ENCODE results near the gene SLFN12.

The SLFN12 gene

GRCh38 chr17:35376245-35376644, 56.1 kb downstream of the SLFN12 start:
- Mint-ChIP-seq H3K27ac (no peak overlapping the region), H3K4me1 (peaks cover 31% of the 10 kb centered on the region), H3K4me3 (peak overlapping the region in 1 of 2 donors; percentile 0), H3K9me3 (peaks cover 2 to 6% of the 10 kb centered on the region in 2 donors), H3K27me3 (no peaks in the 10 kb centered on the region)
- ATAC-seq (no peak), DNase-seq (no peak)

GRCh38 chr17:35374766-35375344, 57.4 kb downstream of the SLFN12 start:
- Mint-ChIP-seq H3K27me3 (no peaks in the 10 kb centered on the region), H3K27ac (peak overlapping the region in 1 of 2 donors; percentile 66), H3K4me1 (peaks cover 45% of the 10 kb centered on the region), H3K4me3 (peak overlapping the region; percentile 92 to 97), H3K9me3 (peaks cover 16 to 20% of the 10 kb centered on the region in 2 donors)
- ATAC-seq (no peak), DNase-seq (no peak)

GRCh38 chr17:35373984-35374765, 58.1 kb downstream of the SLFN12 start:
- H3K4me1 Mint-ChIP-seq: peaks cover 52% of the 10 kb centered on the region

GRCh38 chr17:35373534-35373983, 58.7 kb downstream of the SLFN12 start, which contains the start of gene SLFN11:
Gene SLFN11 (minus strand): TSS chr17:35373621. CDS start chr17:35363807, 9,814 bp downstream.
- peak; percentile 84 to 89 for DNase-seq
- ATAC-seq: peak; percentile 80
- peaks cover 58% of the 10 kb centered on the region for H3K4me1 Mint-ChIP-seq
- peaks cover 23% of the 10 kb centered on the region in 2 donors for H3K9me3 Mint-ChIP-seq
- no peaks in the 10 kb centered on the region for H3K27me3 Mint-ChIP-seq
- peak within 1 kb of the TSS; percentile 92 to 97 for H3K4me3 Mint-ChIP-seq
- peak within 1 kb of the TSS; percentile 95 to 98 for H3K27ac Mint-ChIP-seq

More at GRCh38 chr17:35373984-35374765, 58.1 kb downstream of the SLFN12 start:
- DNase-seq: peak; percentile 62 to 71
- no peaks in the 10 kb centered on the region for H3K27me3 Mint-ChIP-seq
- peak; percentile 81 for ATAC-seq
- H3K4me3 Mint-ChIP-seq: peak overlapping the region; percentile 92 to 97
- H3K9me3 Mint-ChIP-seq: peaks cover 23% of the 10 kb centered on the region in 2 donors
- H3K27ac Mint-ChIP-seq: peak overlapping the region; percentile 95 to 98

GRCh38 chr17:35372846-35373533, 59.3 kb downstream of the SLFN12 start:
- Mint-ChIP-seq H3K9me3 (peaks cover 23% of the 10 kb centered on the region in 2 donors), H3K27ac (peak overlapping the region; percentile 95 to 98), H3K4me1 (peaks cover 64% of the 10 kb centered on the region), H3K4me3 (peak overlapping the region; percentile 92 to 97), H3K27me3 (no peaks in the 10 kb centered on the region)
- DNase-seq: peak; percentile 17 to 26
- ATAC-seq: peak; percentile 60

- H3K4me3 Mint-ChIP-seq: peak overlapping the region; percentile 49 to 92
- H3K4me1 Mint-ChIP-seq: peaks cover 63% of the 10 kb centered on the region
- H3K27ac Mint-ChIP-seq: no peak overlapping the region
- no peak for ATAC-seq
- peaks cover 23% of the 10 kb centered on the region in 2 donors for H3K9me3 Mint-ChIP-seq
- H3K27me3 Mint-ChIP-seq: no peaks in the 10 kb centered on the region
- no peak for DNase-seq
These were observed 60.4 kb downstream of the SLFN12 start for GRCh38 chr17:35371934-35372333.

- H3K27me3 Mint-ChIP-seq: no peaks in the 10 kb centered on the region
- DNase-seq (no peak), ATAC-seq (peak; percentile 91)
- H3K9me3 Mint-ChIP-seq: peaks cover 23% of the 10 kb centered on the region in 2 donors
- peaks cover 56% of the 10 kb centered on the region for H3K4me1 Mint-ChIP-seq
- H3K27ac Mint-ChIP-seq: no peak overlapping the region
- peak overlapping the region; percentile 13 to 33 for H3K4me3 Mint-ChIP-seq
These were observed 64.0 kb downstream of the SLFN12 start for GRCh38 chr17:35368081-35368830.

GRCh38 chr17:35361027-35361426, 71.3 kb downstream of the SLFN12 start:
- Mint-ChIP-seq H3K27me3 (no peaks in the 10 kb centered on the region), H3K27ac (no peak overlapping the region), H3K9me3 (no peaks in the 10 kb centered on the region), H3K4me3 (no peak overlapping the region), H3K4me1 (peaks cover 32% of the 10 kb centered on the region)
- ATAC-seq (no peak), DNase-seq (no peak)

Data from stimulated activated naive CD8-positive, alpha-beta T cell treated with anti-CD3 and anti-CD28 coated beads, Interleukin-15, amount 100 ng/mL, for 72 hours (primary cell).